Measurements from ENCODE around the gene SNAP47. TPM values are rescaled to one million over a fixed set of nuclear protein-coding genes. Genes with fewer than 3 reads are reported as not detected.

Gene SNAP47
- total RNA-seq, 1 donor: 51.4 TPM

DNA sequence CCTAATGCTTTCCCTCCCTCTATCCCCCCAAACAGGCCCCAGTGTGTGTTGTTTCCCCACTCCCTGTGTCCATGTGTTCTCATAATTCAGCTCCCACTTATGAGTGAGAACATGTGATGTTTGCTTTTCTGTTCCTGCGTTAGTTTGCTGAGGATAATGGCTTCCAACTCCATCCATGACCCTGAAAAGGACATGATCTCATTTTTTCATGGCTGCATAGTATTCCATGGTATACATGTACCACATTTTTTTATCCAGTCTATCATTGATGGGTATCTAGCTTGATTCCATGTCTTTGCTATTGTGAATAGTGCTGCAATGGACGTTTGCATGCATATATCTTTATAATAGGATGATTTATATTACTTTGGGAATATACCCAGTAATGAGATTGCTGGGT, 89.0 kb downstream of the SNAP47 start:
- no peak for TF ChIP-seq CTCF (IDR thresholded peaks at IDR 0.05; ENCODE audit: extremely low read depth, low read depth, low read length)
- Histone ChIP-seq H3K4me3 (ENCODE audit: insufficient read depth, low read length) (no peak overlapping the region), H2AFZ (ENCODE audit: low read length) (no peak overlapping the region), H3K79me2 (ENCODE audit: insufficient read depth, low read length) (no peaks in the 10 kb centered on the region), H3K9me3 (ENCODE audit: low read depth, low read length) (no peaks in the 10 kb centered on the region), H3K27me3 (ENCODE audit: insufficient read depth, low read length) (no peaks in the 10 kb centered on the region), H4K20me1 (ENCODE audit: insufficient read depth, low read length) (no peaks in the 10 kb centered on the region), H3K4me1 (ENCODE audit: insufficient read depth, low read length) (no peaks in the 10 kb centered on the region), H3K27ac (ENCODE audit: low read depth, low read length) (no peak overlapping the region), H3K4me2 (ENCODE audit: insufficient read depth, low read length) (no peak overlapping the region), H3K36me3 (ENCODE audit: insufficient read depth, low read length) (no peaks in the 10 kb centered on the region)
- DNase-seq (ENCODE audit: insufficient read length, low spot score, missing footprints): no peak

DNA sequence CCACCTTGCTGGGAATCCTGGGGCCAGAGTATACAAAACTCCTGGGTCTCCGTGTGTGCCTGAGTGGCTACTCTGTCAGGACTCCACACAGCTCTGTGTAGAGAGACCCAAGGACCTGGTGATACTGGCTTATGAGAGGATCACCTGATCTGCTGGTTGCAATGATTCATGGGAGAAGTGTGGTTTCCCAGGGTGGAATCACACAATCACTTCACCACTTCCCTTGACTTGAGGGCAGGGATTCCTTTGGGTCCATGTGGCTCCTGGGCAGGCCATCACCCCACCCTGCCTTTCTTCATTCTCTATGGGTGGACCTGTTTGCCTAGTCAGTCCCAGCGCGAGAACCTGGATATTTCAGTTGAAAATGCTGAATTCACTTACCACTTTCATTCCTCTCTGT, 93.6 kb downstream of the SNAP47 start:
- Histone ChIP-seq H3K27me3 (ENCODE audit: insufficient read depth, low read length) (no peaks in the 10 kb centered on the region), H3K4me1 (ENCODE audit: insufficient read depth, low read length) (no peaks in the 10 kb centered on the region), H4K20me1 (ENCODE audit: insufficient read depth, low read length) (no peaks in the 10 kb centered on the region), H3K4me3 (ENCODE audit: insufficient read depth, low read length) (no peak overlapping the region), H3K4me2 (ENCODE audit: insufficient read depth, low read length) (no peak overlapping the region), H3K36me3 (ENCODE audit: insufficient read depth, low read length) (no peaks in the 10 kb centered on the region), H3K27ac (ENCODE audit: low read depth, low read length) (no peak overlapping the region), H2AFZ (ENCODE audit: low read length) (no peak overlapping the region), H3K79me2 (ENCODE audit: insufficient read depth, low read length) (no peaks in the 10 kb centered on the region), H3K9me3 (ENCODE audit: low read depth, low read length) (no peaks in the 10 kb centered on the region)
- no peak for DNase-seq (ENCODE audit: insufficient read length, low spot score, missing footprints)
- no peak for TF ChIP-seq CTCF (IDR thresholded peaks at IDR 0.05; ENCODE audit: extremely low read depth, low read depth, low read length)

Other genes with a start within 250 kb of the SNAP47 start
- 3.6 and 6.2 TPM in 2 replicates for gene ZNF678, start 171.9 kb upstream of the SNAP47 start, total RNA-seq
- gene JMJD4, start 133 bp upstream of the SNAP47 start, total RNA-seq: 27.5 and 30.4 TPM in 2 replicates
- not detected in 2 replicates for gene PRSS38, start 80.2 kb downstream of the SNAP47 start, total RNA-seq
- gene WNT9A, start 212.5 kb downstream of the SNAP47 start, total RNA-seq: 0.36 and 0.88 TPM in 2 replicates

Measured in osteoblast (primary cell).